Pancreas (tissue), 10 donors: Measurements from ENCODE around the gene SMAD3. TPM values are rescaled to one million over a fixed set of nuclear protein-coding genes. Genes with fewer than 3 reads are reported as not detected.

Experiments used
- ATAC-seq, 4 donors: fragments of 200-7000 bp; cut with Tn5 transposase; one replicate each; pipeline versions ENCODE4 v1.8.0 to v1.9.1; 2020; ENCODE audit warnings: mild to moderate bottlenecking in 4 of 4, moderate library complexity in 4 of 4
- DNase-seq, 6 donors: peaks; one replicate each; pipeline ENCODE4 v3.0.0-alpha.2; 2020
- FAIRE-seq: peaks from 2 replicates; lab custom pipeline; 2012; peaks lifted over from hg19 to GRCh38; lab: Jason Lieb, UNC
- H3K27ac ChIP-seq, 4 donors: fragments of 200-600 bp; sonication (generic); 1 replicate in 3 of 4; 2 replicates in 1 of 4; pipeline versions ENCODE4 v1.5.0 to v1.8.0; 2020
- H3K27me3 ChIP-seq, 4 donors: fragments of 200-600 bp; one replicate each; pipeline ENCODE4 v1.8.0; 2021
- H3K36me3 ChIP-seq, 3 donors: fragments of 200-600 bp; sonication (generic) in 1 of 3; one replicate each; pipeline versions ENCODE4 v1.5.0 to v1.8.0; 2020 to 2021
- H3K4me1 ChIP-seq, 3 donors: fragments of 200-600 bp; one replicate each; pipeline ENCODE4 v1.8.0; 2021
- H3K4me3 ChIP-seq, 4 donors: fragments of 200-600 bp; sonication (generic) in 2 of 4; one replicate each; pipeline versions ENCODE4 v1.5.0 to v1.8.0; 2020 to 2021
- H3K9me3 ChIP-seq, 4 donors: fragments of 200-600 bp; one replicate each; pipeline ENCODE4 v1.8.0; 2021
- WGBS, 2 donors: extraction: QIAGEN DNeasy Blood & Tissue Kit; methylation state at CpG; one replicate each; pipeline ENCODE4 v1.1.7; 2013; 5-methylcytosine and 5-hydroxymethylcytosine counted together
- intact Hi-C, 3 donors: fragments of 100-400 bp; cut with DNase I; formaldehyde crosslinking; loops; one replicate each; pipeline versions ENCODE4 v1.11.1 to v1.14.2; 2022
- polyA plus RNA-seq, 2 donors: library from polyadenylated mRNA; stranded (reverse); fragments of 200-250 nt; gene quantifications; one replicate each; pipeline ENCODE4 v1.2.3, GENCODE V29; 2013
- total RNA-seq, 6 donors: library from RNA; stranded (reverse); fragmentation: NEBNext Ultra II Directional in 4 of 6; extraction: Animal tissue kit (Norgen Biotek cat#: 25700) in 4 of 6; gene quantifications; one replicate each; pipeline versions ENCODE4 v1.2.1 to v1.2.4, GENCODE V29; 2021 to 2023
- TF ChIP-seq, protein P1 (sequence below), 4 donors: fragments of 200-600 bp; sonication (generic) in 3 of 4; IDR thresholded peaks; one replicate each; pipeline versions ENCODE4 v1.5.0 to v1.8.0; 2021; ENCODE audit warnings: antibody characterized with exemption in 4 of 4
- donor health status: healthy with polysubstance abuse.
- donor health status: DM: no; HTN: no; CAD: no; lungs with moderate emphysema.
- donor health status: DM: no; HTN: no; CAD: no.
- donor health status: control.
- donor health status: control.
- donor health status: Bipolar disorder and iron deficiency.
- donor health status: DM: yes; HTN: yes; CAD: no.
- donor health status: DM: no; HTN: no; CAD: no.
- donor health status: DM: no; HTN: no; CAD: no.
- donor health status: DM: yes; HTN: yes; CAD: no.

SMAD3 gene
- total and polyA plus RNA-seq, 8 donors, result 7.9 to 42.5 (median 21.4) TPM

DNA sequence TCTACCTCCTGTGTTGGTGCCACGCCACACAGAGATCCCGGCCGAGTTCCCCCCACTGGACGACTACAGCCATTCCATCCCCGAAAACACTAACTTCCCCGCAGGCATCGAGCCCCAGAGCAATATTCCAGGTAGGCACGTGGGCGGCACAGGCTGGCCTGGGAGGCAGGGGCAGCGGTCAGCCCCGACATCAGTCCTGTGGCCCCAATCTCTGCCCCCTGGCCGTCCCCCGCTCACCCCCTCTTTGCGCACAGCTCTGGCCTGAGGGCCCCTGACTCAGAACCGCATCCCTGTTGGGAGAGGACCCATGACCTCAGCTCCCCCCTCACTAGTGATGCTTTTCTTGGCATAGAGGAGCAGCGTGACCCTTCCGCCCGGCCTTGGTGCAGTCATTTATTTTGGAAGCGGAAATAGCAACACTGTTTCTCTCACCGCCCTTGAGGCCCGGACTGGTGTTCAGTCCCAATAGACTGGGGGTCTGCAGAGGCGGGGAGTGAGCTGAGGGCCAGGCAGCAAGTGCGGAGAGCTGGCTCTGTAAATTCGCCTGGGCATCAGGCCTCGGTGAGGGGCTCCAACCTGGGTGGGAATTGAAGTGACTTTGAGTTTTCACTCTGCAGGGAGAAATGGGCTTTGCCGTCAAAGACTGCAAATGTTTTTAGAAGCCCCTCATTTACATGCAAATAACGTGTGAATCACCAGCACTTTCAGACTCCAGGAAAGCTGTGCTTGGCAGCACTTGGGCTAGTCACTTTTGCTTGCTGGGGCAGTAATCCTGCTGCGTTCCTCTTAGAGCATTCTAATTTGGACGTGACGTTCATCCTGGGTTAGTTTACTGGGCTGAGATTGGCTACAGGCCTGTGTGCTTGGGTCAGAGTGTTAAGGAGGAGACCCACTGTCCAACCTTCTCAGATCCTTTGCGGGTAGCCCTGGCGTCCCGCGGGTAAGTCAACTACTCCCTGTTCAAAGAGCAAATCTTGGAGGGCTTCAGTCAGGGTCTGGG is 100.2 kb downstream of the SMAD3 start:
- DNase-seq (no peak), FAIRE-seq (no peak), ATAC-seq (no peak)
- Histone ChIP-seq H3K36me3 (peaks cover 0 to 22% (median 0%) of the 10 kb centered on the region in 3 donors), H3K4me1 (peaks cover 5 to 8% (median 8%) of the 10 kb centered on the region in 3 donors), H3K27me3 (no peaks in the 10 kb centered on the region), H3K9me3 (no peaks in the 10 kb centered on the region), H3K27ac (no peak overlapping the region), H3K4me3 (no peak overlapping the region)
- intact Hi-C loops, result no loop called here
- 87 to 90% methylated on average over 34 of the region's 34 CpGs for WGBS, 2 donors
- TF ChIP-seq, protein P1, sequence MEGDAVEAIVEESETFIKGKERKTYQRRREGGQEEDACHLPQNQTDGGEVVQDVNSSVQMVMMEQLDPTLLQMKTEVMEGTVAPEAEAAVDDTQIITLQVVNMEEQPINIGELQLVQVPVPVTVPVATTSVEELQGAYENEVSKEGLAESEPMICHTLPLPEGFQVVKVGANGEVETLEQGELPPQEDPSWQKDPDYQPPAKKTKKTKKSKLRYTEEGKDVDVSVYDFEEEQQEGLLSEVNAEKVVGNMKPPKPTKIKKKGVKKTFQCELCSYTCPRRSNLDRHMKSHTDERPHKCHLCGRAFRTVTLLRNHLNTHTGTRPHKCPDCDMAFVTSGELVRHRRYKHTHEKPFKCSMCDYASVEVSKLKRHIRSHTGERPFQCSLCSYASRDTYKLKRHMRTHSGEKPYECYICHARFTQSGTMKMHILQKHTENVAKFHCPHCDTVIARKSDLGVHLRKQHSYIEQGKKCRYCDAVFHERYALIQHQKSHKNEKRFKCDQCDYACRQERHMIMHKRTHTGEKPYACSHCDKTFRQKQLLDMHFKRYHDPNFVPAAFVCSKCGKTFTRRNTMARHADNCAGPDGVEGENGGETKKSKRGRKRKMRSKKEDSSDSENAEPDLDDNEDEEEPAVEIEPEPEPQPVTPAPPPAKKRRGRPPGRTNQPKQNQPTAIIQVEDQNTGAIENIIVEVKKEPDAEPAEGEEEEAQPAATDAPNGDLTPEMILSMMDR (IDR thresholded peaks at IDR 0.05), result no peak

DNA sequence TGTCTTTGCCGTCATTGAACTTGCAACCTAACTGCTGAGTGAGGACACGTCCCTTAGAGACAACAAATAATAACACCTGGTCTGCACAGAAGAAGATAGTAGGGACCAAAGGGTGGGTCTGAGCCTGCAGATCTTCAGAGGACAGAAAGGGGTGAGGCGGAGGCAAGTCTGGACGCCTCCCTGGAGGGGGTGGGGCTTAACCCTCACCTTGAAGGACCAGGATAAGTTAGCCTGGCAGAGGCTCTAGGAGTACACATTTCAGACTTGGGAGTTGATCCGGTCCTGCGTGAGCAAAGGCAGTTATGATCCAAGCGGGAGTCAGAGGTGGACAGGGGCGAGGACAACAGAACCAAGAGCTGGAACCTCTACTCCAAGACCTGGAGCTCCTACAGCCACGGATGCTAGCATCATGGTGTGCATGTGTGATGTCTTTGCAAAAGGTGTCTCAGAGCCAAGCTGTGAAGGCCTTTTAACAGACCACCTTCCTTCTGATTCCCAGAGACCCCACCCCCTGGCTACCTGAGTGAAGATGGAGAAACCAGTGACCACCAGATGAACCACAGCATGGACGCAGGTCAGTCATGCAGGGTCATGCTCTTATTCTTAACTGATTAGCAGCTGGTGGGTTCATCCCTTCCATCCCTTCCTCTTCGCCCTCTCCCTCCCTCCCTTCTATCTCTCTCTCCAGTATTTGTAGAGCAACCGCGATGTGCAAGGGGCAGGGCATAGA is 101.0 kb downstream of the SMAD3 start:
- 83 to 84% methylated on average over 13 of the region's 13 CpGs for WGBS, 2 donors
- Histone ChIP-seq H3K4me1 (peaks cover 5 to 8% (median 8%) of the 10 kb centered on the region in 3 donors), H3K27me3 (no peaks in the 10 kb centered on the region), H3K36me3 (peaks cover 0 to 22% (median 0%) of the 10 kb centered on the region in 3 donors), H3K4me3 (no peak overlapping the region), H3K27ac (no peak overlapping the region), H3K9me3 (no peaks in the 10 kb centered on the region)
- DNase-seq (no peak), FAIRE-seq (no peak), ATAC-seq (no peak)
- intact Hi-C loops, result no loop called here
- TF ChIP-seq, protein P1 (IDR thresholded peaks at IDR 0.05), result no peak

DNA sequence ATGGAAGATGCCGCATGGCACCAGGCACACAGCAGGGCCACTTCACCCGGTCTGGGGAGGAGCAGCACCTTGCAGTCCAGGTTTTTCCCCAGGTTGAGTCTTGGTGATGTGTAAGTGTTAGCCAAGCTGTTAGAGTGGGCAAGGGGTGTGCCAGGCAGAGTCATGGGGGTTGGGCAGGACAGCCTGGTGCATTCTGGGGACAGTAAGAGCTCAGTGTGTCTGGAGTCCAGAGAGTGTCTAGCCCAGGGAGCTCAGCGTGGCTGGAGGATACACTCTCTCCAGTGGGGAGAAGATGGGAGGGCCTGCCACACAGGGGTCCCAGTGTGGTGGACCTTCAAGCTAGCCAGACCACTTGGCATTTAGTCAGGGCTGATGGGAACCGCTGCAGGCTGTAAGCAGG is 101.7 kb downstream of the SMAD3 start:
- Histone ChIP-seq H3K36me3 (peaks cover 0 to 22% (median 0%) of the 10 kb centered on the region in 3 donors), H3K9me3 (no peaks in the 10 kb centered on the region), H3K27ac (no peak overlapping the region), H3K27me3 (no peaks in the 10 kb centered on the region), H3K4me1 (peaks cover 5 to 8% (median 8%) of the 10 kb centered on the region in 3 donors), H3K4me3 (no peak overlapping the region)
- FAIRE-seq (no peak), DNase-seq (no peak), ATAC-seq (peak in 1 of 4 donors; percentile 2)
- intact Hi-C loops, result no loop called here
- TF ChIP-seq, protein P1 (IDR thresholded peaks at IDR 0.05), result no peak
- WGBS, 2 donors, result 84 to 91% methylated on average over 4 of the region's 4 CpGs

DNA sequence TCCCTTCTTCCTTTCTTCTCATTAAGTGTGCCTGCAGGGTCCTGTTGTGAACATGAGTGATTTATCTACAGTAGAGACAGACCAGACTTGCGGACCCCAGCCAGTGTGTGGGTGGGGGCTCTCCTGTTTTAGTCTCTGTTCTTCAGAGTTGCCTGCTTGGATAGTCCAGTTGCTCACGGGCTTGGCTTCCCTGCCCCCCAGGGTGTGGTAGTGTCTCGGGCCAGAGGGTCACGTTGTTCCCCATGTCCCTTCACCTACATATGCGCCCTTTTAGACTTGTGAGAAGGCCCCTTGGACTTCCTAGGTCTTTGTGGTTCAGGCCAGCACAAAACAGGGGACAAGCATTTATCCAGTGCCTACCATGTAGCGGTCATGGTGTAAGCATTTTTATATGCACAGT is 103.3 kb downstream of the SMAD3 start:
- ATAC-seq (peak in 1 of 4 donors; percentile 1), DNase-seq (no peak), FAIRE-seq (no peak)
- no peaks in the 10 kb centered on the region for H3K27me3 ChIP-seq
- H3K27ac ChIP-seq, result no peak overlapping the region
- H3K9me3 ChIP-seq, result no peaks in the 10 kb centered on the region
- H3K4me1 ChIP-seq, result peaks cover 5 to 8% (median 8%) of the 10 kb centered on the region in 3 donors
- 83 to 89% methylated on average over 6 of the region's 6 CpGs for WGBS, 2 donors
- no peak overlapping the region for H3K4me3 ChIP-seq
- H3K36me3 ChIP-seq, result peaks cover 0 to 22% (median 0%) of the 10 kb centered on the region in 3 donors
- intact Hi-C loops, result no loop called here
- TF ChIP-seq, protein P1 (IDR thresholded peaks at IDR 0.05), result no peak
